Type B pancreatic cell (in vitro differentiated cells): ENCODE measurements around the gene CRYGA. TPM values are rescaled to one million over a fixed set of nuclear protein-coding genes. Genes with fewer than 3 reads are reported as not detected.
"Not testable (repeated sequence)": the region's sequence is repeated elsewhere in the genome, so short reads cannot be mapped to it uniquely, and the experiment has no call there.

Experiments used
- DNase-seq: peaks from one replicate; pipeline ENCODE4 v3.0.0; 2021; ENCODE audit warnings: mixed read lengths; ENCODE audit not compliant: unreplicated experiment; ENCODE audit errors: extremely low spot score
- H3K27ac Mint-ChIP-seq: 2 replicates; pipeline ENCODE4 v1.8.0; 2021; ENCODE audit warnings: mild to moderate bottlenecking, mixed read lengths
- H3K27me3 Mint-ChIP-seq: 2 replicates; pipeline ENCODE4 v1.8.0; 2021; ENCODE audit warnings: mixed read lengths
- H3K36me3 Mint-ChIP-seq: 2 replicates; pipeline ENCODE4 v1.8.0; 2021; ENCODE audit warnings: mixed read lengths
- H3K4me1 Mint-ChIP-seq: one replicate; pipeline ENCODE4 v1.8.0; 2021; ENCODE audit warnings: mixed read lengths; ENCODE audit not compliant: unreplicated experiment
- H3K4me3 Mint-ChIP-seq: 2 replicates; pipeline ENCODE4 v1.8.0; 2021; ENCODE audit warnings: mild to moderate bottlenecking, mixed read lengths
- H3K9me3 Mint-ChIP-seq: 2 replicates; pipeline ENCODE4 v1.8.0; 2021; ENCODE audit warnings: mixed read lengths
- CTCF ChIP-seq: fragments of 200-600 bp; sonication (generic); conservative IDR thresholded peaks from 2 replicates; pipeline ENCODE4 v1.5.0; 2021; ENCODE audit warnings: antibody characterized with exemption, mild to moderate bottlenecking
- total RNA-seq: library from RNA; stranded (reverse); gene quantifications from 2 replicates; pipeline ENCODE4 v1.2.1, GENCODE V29; 2021; ENCODE audit warnings: low replicate concordance

The CRYGA gene
- total RNA-seq, 1 donor from 2014 or later, result not detected

- no peak for TF ChIP-seq CTCF
- no peak overlapping the region for H3K27ac Mint-ChIP-seq
- peaks cover 4% of the 10 kb centered on the region for H3K9me3 Mint-ChIP-seq
- H3K4me1 Mint-ChIP-seq, result peaks cover 16% of the 10 kb centered on the region
- peak; percentile 45 for DNase-seq
- no peaks in the 10 kb centered on the region for H3K36me3 Mint-ChIP-seq
- H3K4me3 Mint-ChIP-seq, result peak overlapping the region; percentile 75
- peaks cover 12% of the 10 kb centered on the region for H3K27me3 Mint-ChIP-seq
These were observed 50.4 kb downstream of the CRYGA start for GRCh38 chr2:208112969-208113368.

GRCh38 chr2:208112273-208112745 lies 51.1 kb downstream of the CRYGA start:
- Mint-ChIP-seq H3K27me3 (peaks cover 12% of the 10 kb centered on the region), H3K4me3 (peak overlapping the region; percentile 75), H3K4me1 (peaks cover 16% of the 10 kb centered on the region)
- not testable (repeated sequence) for H3K36me3 Mint-ChIP-seq, H3K27ac Mint-ChIP-seq, H3K9me3 Mint-ChIP-seq
- DNase-seq, result peak; percentile 61

Other genes starting within 250 kb of the CRYGA start
- 10.7 and 12.1 TPM in 2 replicates for gene PLEKHM3, start 138.1 kb downstream of the CRYGA start, total RNA-seq
- gene CRYGD, start 39.1 kb downstream of the CRYGA start, total RNA-seq, result not detected in 2 replicates
- not detected in 2 replicates for gene CRYGC, start 33.8 kb downstream of the CRYGA start, total RNA-seq
- gene CRYGB, start 17.4 kb downstream of the CRYGA start, total RNA-seq, result not detected in 2 replicates
- not detected in 2 replicates for gene C2orf80, start 26.4 kb upstream of the CRYGA start, total RNA-seq
- gene IDH1, start 91.5 kb upstream of the CRYGA start, total RNA-seq, result 149 and 184 TPM in 2 replicates
- 21.9 and 33.8 TPM in 2 replicates for gene PIKFYVE, start 102.7 kb upstream of the CRYGA start, total RNA-seq
- 0.76 and 0.87 TPM in 2 replicates for gene PTH2R, start 243.2 kb upstream of the CRYGA start, total RNA-seq